ENCODE data around the gene ZMYND15.

ZMYND15 gene

GRCh38 chr17:4717791-4718190 is 21.8 kb upstream of the ZMYND15 start:
- no peak for TF ChIP-seq CTCF (IDR thresholded peaks at IDR 0.05; ENCODE audit: low read depth, low read length, missing control alignments)
- DNase-seq (ENCODE audit: extremely low read depth, low read depth): no peak
- no peak overlapping the region for H3K4me3 ChIP-seq (replicated peaks; ENCODE audit: low read depth, low read length)

GRCh38 chr17:4718276-4718675 is 21.4 kb upstream of the ZMYND15 start:
- no peak for TF ChIP-seq CTCF (IDR thresholded peaks at IDR 0.05; ENCODE audit: low read depth, low read length, missing control alignments)
- H3K4me3 ChIP-seq (replicated peaks; ENCODE audit: low read depth, low read length): no peak overlapping the region
- DNase-seq (ENCODE audit: extremely low read depth, low read depth): no peak

GRCh38 chr17:4719146-4719545 is 20.5 kb upstream of the ZMYND15 start:
- no peak overlapping the region for H3K4me3 ChIP-seq (replicated peaks; ENCODE audit: low read depth, low read length)
- no peak for TF ChIP-seq CTCF (IDR thresholded peaks at IDR 0.05; ENCODE audit: low read depth, low read length, missing control alignments)
- no peak for DNase-seq (ENCODE audit: extremely low read depth, low read depth)

- H3K4me3 ChIP-seq (replicated peaks; ENCODE audit: low read depth, low read length): no peak overlapping the region
- DNase-seq (ENCODE audit: extremely low read depth, low read depth): no peak
- no peak for TF ChIP-seq CTCF (IDR thresholded peaks at IDR 0.05; ENCODE audit: low read depth, low read length, missing control alignments)
These were observed 19.9 kb upstream of the ZMYND15 start for GRCh38 chr17:4719684-4720221.

GRCh38 chr17:4720787-4721186 is 18.8 kb upstream of the ZMYND15 start:
- H3K4me3 ChIP-seq (replicated peaks; ENCODE audit: low read depth, low read length): no peak overlapping the region
- no peak for DNase-seq (ENCODE audit: extremely low read depth, low read depth)
- TF ChIP-seq CTCF (IDR thresholded peaks at IDR 0.05; ENCODE audit: low read depth, low read length, missing control alignments): no peak

DNA sequence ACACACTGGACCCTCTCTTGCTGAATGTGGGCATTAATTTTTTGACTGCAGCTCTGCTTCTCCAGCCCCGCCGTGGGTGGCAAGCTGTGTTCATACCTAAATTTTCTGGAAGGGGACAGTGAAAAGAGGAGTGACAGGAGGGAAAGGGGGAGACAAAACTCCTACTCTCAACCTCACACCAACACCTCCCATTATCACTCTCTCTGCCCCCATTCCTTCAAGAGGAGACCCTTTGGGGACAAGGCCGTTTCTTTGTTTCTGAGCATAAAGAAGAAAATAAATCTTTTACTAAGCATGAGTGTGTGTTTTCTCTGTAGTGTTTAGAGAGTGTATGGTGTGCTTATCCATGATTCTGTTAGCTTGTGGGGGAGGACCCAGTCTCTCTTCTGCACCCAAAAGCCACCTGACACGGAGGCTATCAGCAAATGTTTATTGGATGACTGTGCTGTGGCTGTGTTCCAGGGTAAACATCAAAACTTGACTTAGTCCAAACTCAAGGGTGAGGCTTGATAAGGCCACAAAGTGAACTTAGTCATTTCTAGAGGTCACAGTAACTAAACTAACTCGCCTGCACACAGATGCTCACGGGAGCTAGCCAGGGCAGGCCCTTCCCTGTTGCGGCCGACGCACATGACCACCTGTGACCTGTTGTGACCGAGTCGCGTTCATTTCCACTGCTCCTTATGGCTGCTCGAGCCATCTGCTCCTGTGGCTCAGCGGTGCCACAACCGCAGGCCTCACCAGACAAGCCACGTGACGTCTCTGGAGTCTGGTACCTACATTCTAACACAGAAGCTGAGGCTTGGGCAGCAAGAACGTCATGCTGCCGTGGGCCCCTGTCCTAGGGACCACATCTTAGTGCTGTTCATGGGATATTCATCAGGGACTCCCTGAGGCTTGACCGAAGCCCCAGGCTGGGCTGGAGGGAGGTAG is 18.2 kb upstream of the ZMYND15 start:
- H3K4me3 ChIP-seq (replicated peaks; ENCODE audit: low read depth, low read length): no peak overlapping the region
- DNase-seq (ENCODE audit: extremely low read depth, low read depth): no peak
- TF ChIP-seq CTCF (IDR thresholded peaks at IDR 0.05; ENCODE audit: low read depth, low read length, missing control alignments): no peak

Data from HFF-Myc (cell line).